SK-N-SH (cell line): ENCODE measurements around the gene SNX5. TPM values are rescaled to one million over a fixed set of nuclear protein-coding genes. Genes with fewer than 3 reads are reported as not detected.

ENCODE experiments used
- CTCF ChIA-PET: fragments of 300-600, 350-600 bp; formaldehyde crosslinking; extraction: SDS; loops from one replicate; lab custom pipeline; 2021; lab: Yijun Ruan, JAX
- POLR2A ChIA-PET: fragments of 350-600 bp; sonication (Branson Sonifier 250); formaldehyde crosslinking; extraction: SDS; loops from one replicate; lab custom pipeline; 2020; ENCODE audit warnings: antibody characterized with exemption, inconsistent platforms; lab: Yijun Ruan, JAX
- DNase-seq: peaks from one replicate; pipeline ENCODE4 v3.0.0; 2012
- H2AFZ ChIP-seq: fragments of 200-600 bp; sonication (generic); 2 replicates; pipeline ENCODE4 v1.8.1; 2016; ENCODE audit warnings: antibody characterized with exemption, mild to moderate bottlenecking, low read depth
- H3F3A ChIP-seq: fragments of 200-600 bp; sonication (generic); replicated peaks from 2 replicates; pipeline ENCODE3; 2016; ENCODE audit warnings: antibody characterized with exemption, mild to moderate bottlenecking; ENCODE audit not compliant: insufficient read depth
- H3K27ac ChIP-seq, 2 experiments: fragments of 200-500 bp in 1 of 2; fragments of 200-600 bp in 1 of 2; sonication (Bioruptor generic) in 1 of 2; sonication (generic), shearing (Covaris generic) in 1 of 2; 2 replicates each; pipeline versions ENCODE4 v1.5.1 to v1.6.1; 2014 to 2016; ENCODE audit warnings: low read depth in 2 of 2, inconsistent platforms in 1 of 2, low read length in 1 of 2, mild to moderate bottlenecking in 1 of 2, mixed read lengths in 1 of 2
- H3K27me3 ChIP-seq: fragments of 200-600 bp; sonication (generic), shearing (Covaris generic); 2 replicates; pipeline ENCODE4 v1.6.1; 2016; ENCODE audit warnings: mixed run types; ENCODE audit not compliant: insufficient read depth
- H3K36me3 ChIP-seq, 2 experiments: fragments of 200-500 bp in 1 of 2; fragments of 200-600 bp in 1 of 2; sonication (Bioruptor generic) in 1 of 2; sonication (generic) in 1 of 2; replicated peaks in 1 of 2; 2 replicates each; pipeline versions ENCODE3 to v1.5.1; 2014 to 2016; ENCODE audit warnings: low read length in 1 of 2, mild to moderate bottlenecking in 1 of 2; ENCODE audit not compliant: insufficient read depth in 2 of 2, control insufficient read depth in 1 of 2
- H3K4me1 ChIP-seq, 2 experiments: fragments of 200-500 bp in 1 of 2; fragments of 200-600 bp in 1 of 2; sonication (Bioruptor generic) in 1 of 2; sonication (generic), shearing (Covaris generic) in 1 of 2; 2 replicates each; pipeline versions ENCODE4 v1.5.1 to v1.6.1; 2014 to 2016; ENCODE audit warnings: low read depth in 1 of 2, low read length in 1 of 2, mixed run types in 1 of 2; ENCODE audit not compliant: insufficient read depth in 2 of 2, control insufficient read depth in 1 of 2
- H3K4me2 ChIP-seq: fragments of 200-600 bp; sonication (generic), shearing (Covaris generic); 2 replicates; pipeline ENCODE4 v1.6.1; 2017; ENCODE audit warnings: mixed run types
- H3K4me3 ChIP-seq, 2 experiments: fragments of 200-500 bp in 1 of 2; fragments of 200-600 bp in 1 of 2; sonication (Bioruptor generic) in 1 of 2; sonication (generic), shearing (Covaris generic) in 1 of 2; 2 replicates each; pipeline versions ENCODE4 v1.5.1 to v1.8.1; 2014 to 2016; ENCODE audit warnings: low read depth in 2 of 2, inconsistent platforms in 1 of 2, low read length in 1 of 2, mild to moderate bottlenecking in 1 of 2, mixed read lengths in 1 of 2, moderate library complexity in 1 of 2
- H3K79me2 ChIP-seq: fragments of 200-600 bp; sonication (generic); 2 replicates; pipeline ENCODE4 v1.8.1; 2017; ENCODE audit warnings: mild to moderate bottlenecking; ENCODE audit not compliant: insufficient read depth
- H3K9ac ChIP-seq: fragments of 200-600 bp; sonication (generic); 2 replicates; pipeline ENCODE4 v1.6.1; 2017; ENCODE audit warnings: mixed run types
- H3K9me2 ChIP-seq: fragments of 200-600 bp; sonication (generic); 2 replicates; pipeline ENCODE4 v1.6.1; 2017; ENCODE audit warnings: mixed run types
- H3K9me3 ChIP-seq: fragments of 200-600 bp; sonication (generic); 2 replicates; pipeline ENCODE4 v1.6.1; 2017; ENCODE audit warnings: mixed run types, mild to moderate bottlenecking, moderate library complexity
- H4K20me1 ChIP-seq: fragments of 200-600 bp; sonication (generic); 2 replicates; pipeline ENCODE4 v1.6.1; 2017; ENCODE audit warnings: mild to moderate bottlenecking, mixed run types; ENCODE audit not compliant: insufficient read depth
- CHD2 ChIP-seq: fragments of 150-350 bp; IDR thresholded peaks from 2 replicates; pipeline ENCODE4 v1.6.1; 2018; ENCODE audit warnings: low read length; ENCODE audit not compliant: partially characterized antibody
- EP300 ChIP-seq, 2 experiments: IDR thresholded peaks; 2 replicates each; pipeline versions ENCODE4 v1.4.0 to v1.6.1; 2012; ENCODE audit warnings: borderline replicate concordance in 1 of 2, low read depth in 1 of 2, low read length in 1 of 2
- EZH2phosphoT487 ChIP-seq: fragments of 200-600 bp; sonication (generic); IDR thresholded peaks from 2 replicates; pipeline ENCODE4 v1.6.1; 2017; ENCODE audit warnings: low read depth, mixed run types, mild to moderate bottlenecking, antibody characterized with exemption, moderate library complexity, borderline replicate concordance
- FOSL2 ChIP-seq: IDR thresholded peaks from 2 replicates; pipeline ENCODE4 v1.4.0; 2012; ENCODE audit warnings: low read depth, mild to moderate bottlenecking, moderate library complexity, borderline replicate concordance
- FOXJ3 ChIP-seq: sonication (generic); formaldehyde crosslinking; IDR thresholded peaks from 2 replicates; pipeline ENCODE4 v1.5.1; 2020; ENCODE audit warnings: mild to moderate bottlenecking, missing genetic modification reagents
- GABPA ChIP-seq: IDR thresholded peaks from 2 replicates; pipeline ENCODE4 v1.4.0; 2012; ENCODE audit warnings: low read depth, mild to moderate bottlenecking
- JUND ChIP-seq: IDR thresholded peaks from 2 replicates; pipeline ENCODE4 v1.4.0; 2012
- MAX ChIP-seq: IDR thresholded peaks from 2 replicates; pipeline ENCODE4 v1.4.0; 2012; ENCODE audit warnings: low read depth
- MEF2A ChIP-seq: IDR thresholded peaks from 2 replicates; pipeline ENCODE4 v1.4.0; 2012; ENCODE audit warnings: low read depth, borderline replicate concordance
- MXI1 ChIP-seq: IDR thresholded peaks from 2 replicates; pipeline ENCODE4 v1.6.1; 2012; ENCODE audit warnings: mild to moderate bottlenecking, low read depth, low read length, improper control_type of control experiment
- NFIC ChIP-seq: IDR thresholded peaks from 2 replicates; pipeline ENCODE4 v1.4.0; 2012; ENCODE audit warnings: borderline replicate concordance
- POLR2AphosphoS5 ChIP-seq: IDR thresholded peaks from 2 replicates; pipeline ENCODE4 v1.6.1; 2012; ENCODE audit warnings: low read depth, low read length
- SMC3 ChIP-seq: IDR thresholded peaks from 2 replicates; pipeline ENCODE4 v1.6.1; 2012; ENCODE audit warnings: low read depth, low read length, improper control_type of control experiment
- USF2 ChIP-seq: fragments of 150-350 bp; IDR thresholded peaks from 2 replicates; pipeline ENCODE4 v1.6.1; 2017; ENCODE audit warnings: antibody characterized with exemption, low read length, low read depth, borderline replicate concordance
- YY1 ChIP-seq: IDR thresholded peaks from 2 replicates; pipeline ENCODE4 v1.4.0; 2012; ENCODE audit warnings: low read depth, mild to moderate bottlenecking
- ZBTB33 ChIP-seq: IDR thresholded peaks from 2 replicates; pipeline ENCODE4 v1.4.0; 2012; ENCODE audit warnings: low read depth, borderline replicate concordance
- WGBS: methylation state at CpG from one replicate; pipeline ENCODE4 v1.1.6; 2017; ENCODE audit warnings: low lambda C conversion rate; 5-methylcytosine and 5-hydroxymethylcytosine counted together
- polyA plus RNA-seq, 3 experiments: library from polyadenylated mRNA; depleted of rRNA; stranded (reverse); fragments of >200 nt; gene quantifications; 2 replicates each; pipeline ENCODE4 v1.2.3, GENCODE V29; 2012
- TF ChIP-seq, protein P1 (sequence below): IDR thresholded peaks from 2 replicates; pipeline ENCODE4 v1.6.1; 2012; ENCODE audit warnings: mild to moderate bottlenecking, low read depth, low read length, moderate library complexity
- TF ChIP-seq, protein P2 (sequence below): fragments of 150-350 bp; IDR thresholded peaks from 2 replicates; pipeline ENCODE4 v1.6.1; 2016; ENCODE audit warnings: mild to moderate bottlenecking, low read depth, low read length
- TF ChIP-seq, protein P3 (sequence below): IDR thresholded peaks from 2 replicates; pipeline ENCODE4 v1.4.0; 2012; ENCODE audit warnings: low read depth, borderline replicate concordance

SNX5 gene
- polyA plus RNA-seq, 1 of the 3 experiments (the other 2 are of a cell fraction): 76.2 TPM

- no peak for DNase-seq
- Histone ChIP-seq H2AFZ (no peak overlapping the region), H3K9me3 (no peaks in the 10 kb centered on the region), H3K36me3 (no peaks in the 10 kb centered on the region), H3K27ac (no peak overlapping the region), H3F3A (no peaks in the 10 kb centered on the region), H3K4me1 (peaks cover 0 to 9% of the 10 kb centered on the region in 2 experiments; a peak in 1 of 4 replicates), H3K79me2 (no peaks in the 10 kb centered on the region), H3K9ac (no peak overlapping the region), H3K4me3 (no peak overlapping the region), H3K9me2 (no peaks in the 10 kb centered on the region), H3K27me3 (no peaks in the 10 kb centered on the region), H4K20me1 (no peaks in the 10 kb centered on the region), H3K4me2 (no peak overlapping the region)
- ChIA-PET POLR2A (no interaction called here), CTCF (no interaction called here)
- TF ChIP-seq YY1 (no peak), ZBTB33 (no peak), JUND (no peak), POLR2AphosphoS5 (no peak), MXI1 (no peak), FOSL2 (no peak), CHD2 (no peak), EZH2phosphoT487 (no peak), NFIC (no peak), FOXJ3 (CRISPR knock-in tag) (no peak), SMC3 (no peak), GABPA (no peak), EP300 (IDR thresholded peaks at IDR 0.05; ENCODE audit: borderline replicate concordance in 1 of 2, low read depth in 1 of 2, low read length in 1 of 2) (no peak), MAX (no peak), MEF2A (no peak), USF2 (no peak)
- TF ChIP-seq, protein P1, sequence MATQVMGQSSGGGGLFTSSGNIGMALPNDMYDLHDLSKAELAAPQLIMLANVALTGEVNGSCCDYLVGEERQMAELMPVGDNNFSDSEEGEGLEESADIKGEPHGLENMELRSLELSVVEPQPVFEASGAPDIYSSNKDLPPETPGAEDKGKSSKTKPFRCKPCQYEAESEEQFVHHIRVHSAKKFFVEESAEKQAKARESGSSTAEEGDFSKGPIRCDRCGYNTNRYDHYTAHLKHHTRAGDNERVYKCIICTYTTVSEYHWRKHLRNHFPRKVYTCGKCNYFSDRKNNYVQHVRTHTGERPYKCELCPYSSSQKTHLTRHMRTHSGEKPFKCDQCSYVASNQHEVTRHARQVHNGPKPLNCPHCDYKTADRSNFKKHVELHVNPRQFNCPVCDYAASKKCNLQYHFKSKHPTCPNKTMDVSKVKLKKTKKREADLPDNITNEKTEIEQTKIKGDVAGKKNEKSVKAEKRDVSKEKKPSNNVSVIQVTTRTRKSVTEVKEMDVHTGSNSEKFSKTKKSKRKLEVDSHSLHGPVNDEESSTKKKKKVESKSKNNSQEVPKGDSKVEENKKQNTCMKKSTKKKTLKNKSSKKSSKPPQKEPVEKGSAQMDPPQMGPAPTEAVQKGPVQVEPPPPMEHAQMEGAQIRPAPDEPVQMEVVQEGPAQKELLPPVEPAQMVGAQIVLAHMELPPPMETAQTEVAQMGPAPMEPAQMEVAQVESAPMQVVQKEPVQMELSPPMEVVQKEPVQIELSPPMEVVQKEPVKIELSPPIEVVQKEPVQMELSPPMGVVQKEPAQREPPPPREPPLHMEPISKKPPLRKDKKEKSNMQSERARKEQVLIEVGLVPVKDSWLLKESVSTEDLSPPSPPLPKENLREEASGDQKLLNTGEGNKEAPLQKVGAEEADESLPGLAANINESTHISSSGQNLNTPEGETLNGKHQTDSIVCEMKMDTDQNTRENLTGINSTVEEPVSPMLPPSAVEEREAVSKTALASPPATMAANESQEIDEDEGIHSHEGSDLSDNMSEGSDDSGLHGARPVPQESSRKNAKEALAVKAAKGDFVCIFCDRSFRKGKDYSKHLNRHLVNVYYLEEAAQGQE: no peak
- TF ChIP-seq, protein P2, sequence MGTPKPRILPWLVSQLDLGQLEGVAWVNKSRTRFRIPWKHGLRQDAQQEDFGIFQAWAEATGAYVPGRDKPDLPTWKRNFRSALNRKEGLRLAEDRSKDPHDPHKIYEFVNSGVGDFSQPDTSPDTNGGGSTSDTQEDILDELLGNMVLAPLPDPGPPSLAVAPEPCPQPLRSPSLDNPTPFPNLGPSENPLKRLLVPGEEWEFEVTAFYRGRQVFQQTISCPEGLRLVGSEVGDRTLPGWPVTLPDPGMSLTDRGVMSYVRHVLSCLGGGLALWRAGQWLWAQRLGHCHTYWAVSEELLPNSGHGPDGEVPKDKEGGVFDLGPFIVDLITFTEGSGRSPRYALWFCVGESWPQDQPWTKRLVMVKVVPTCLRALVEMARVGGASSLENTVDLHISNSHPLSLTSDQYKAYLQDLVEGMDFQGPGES: no peak
- TF ChIP-seq, protein P3, sequence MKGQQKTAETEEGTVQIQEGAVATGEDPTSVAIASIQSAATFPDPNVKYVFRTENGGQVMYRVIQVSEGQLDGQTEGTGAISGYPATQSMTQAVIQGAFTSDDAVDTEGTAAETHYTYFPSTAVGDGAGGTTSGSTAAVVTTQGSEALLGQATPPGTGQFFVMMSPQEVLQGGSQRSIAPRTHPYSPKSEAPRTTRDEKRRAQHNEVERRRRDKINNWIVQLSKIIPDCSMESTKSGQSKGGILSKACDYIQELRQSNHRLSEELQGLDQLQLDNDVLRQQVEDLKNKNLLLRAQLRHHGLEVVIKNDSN: no peak
- 91% methylated on average over 14 of the region's 14 CpGs for whole genome bisulfite sequencing
Observed at GRCh38 chr20:18011482-18011881, 42.9 kb upstream of the SNX5 start.
